Ishikawa (cell line): Measurements from ENCODE around the gene ELP5.

Source experiments
- CEBPB ChIP-seq: IDR thresholded peaks from 2 replicates; pipeline ENCODE4 v1.6.1; 2012
- EGR1 ChIP-seq: IDR thresholded peaks from 2 replicates; pipeline ENCODE4 v1.6.1; 2012
- EP300 ChIP-seq: IDR thresholded peaks from 2 replicates; pipeline ENCODE4 v1.6.1; 2012; ENCODE audit warnings: borderline replicate concordance
- FOXM1 ChIP-seq: IDR thresholded peaks from 2 replicates; pipeline ENCODE4 v1.6.1; 2012; ENCODE audit warnings: low read depth, borderline replicate concordance
- RAD21 ChIP-seq: IDR thresholded peaks from 2 replicates; pipeline ENCODE4 v1.6.1; 2012; ENCODE audit warnings: low read depth
- TAF1 ChIP-seq: IDR thresholded peaks from 2 replicates; pipeline ENCODE4 v1.6.1; 2012; ENCODE audit warnings: low read depth, mild to moderate bottlenecking
- TEAD4 ChIP-seq: IDR thresholded peaks from 2 replicates; pipeline ENCODE4 v1.6.1; 2012
- YY1 ChIP-seq: IDR thresholded peaks from 2 replicates; pipeline ENCODE4 v1.6.1; 2012; ENCODE audit warnings: low read depth
- ZBTB7A ChIP-seq: IDR thresholded peaks from 2 replicates; pipeline ENCODE4 v1.6.1; 2012; ENCODE audit warnings: low read depth
- TF ChIP-seq, protein P1 (sequence below): IDR thresholded peaks from 2 replicates; pipeline ENCODE4 v1.6.1; 2012
- TF ChIP-seq, protein P2 (sequence below): IDR thresholded peaks from 2 replicates; pipeline ENCODE4 v1.6.1; 2012

DNA sequence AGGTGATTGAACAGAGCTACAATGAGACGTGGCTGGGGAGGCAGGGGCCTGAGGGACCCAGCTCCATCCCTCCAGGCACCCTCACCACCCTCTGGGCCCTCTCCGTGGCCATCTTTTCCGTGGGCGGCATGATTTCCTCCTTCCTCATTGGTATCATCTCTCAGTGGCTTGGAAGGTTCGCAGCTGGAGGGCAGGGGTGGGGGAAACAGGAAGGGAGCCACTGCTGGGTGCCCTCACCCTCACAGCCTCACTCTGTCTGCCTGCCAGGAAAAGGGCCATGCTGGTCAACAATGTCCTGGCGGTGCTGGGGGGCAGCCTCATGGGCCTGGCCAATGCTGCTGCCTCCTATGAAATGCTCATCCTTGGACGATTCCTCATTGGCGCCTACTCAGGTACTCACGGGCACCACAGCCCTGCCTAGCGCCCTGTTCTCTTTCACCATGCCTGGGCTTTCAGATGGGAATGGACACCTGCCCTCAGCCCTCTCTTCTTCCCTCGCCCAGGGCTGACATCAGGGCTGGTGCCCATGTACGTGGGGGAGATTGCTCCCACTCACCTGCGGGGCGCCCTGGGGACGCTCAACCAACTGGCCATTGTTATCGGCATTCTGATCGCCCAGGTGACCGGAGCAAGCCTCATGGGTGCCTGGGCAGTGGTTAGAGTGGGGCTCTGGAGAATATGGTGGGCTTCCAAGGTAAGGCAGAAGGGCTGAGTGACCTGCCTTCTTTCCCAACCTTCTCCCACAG is 31.6 kb downstream of the ELP5 start:
- no peak for TF ChIP-seq RAD21
- TF ChIP-seq TEAD4: no peak
- no peak for TF ChIP-seq TAF1
- TF ChIP-seq FOXM1: no peak
- TF ChIP-seq EP300: no peak
- TF ChIP-seq YY1: no peak
- TF ChIP-seq CEBPB: no peak
- TF ChIP-seq, protein P1, sequence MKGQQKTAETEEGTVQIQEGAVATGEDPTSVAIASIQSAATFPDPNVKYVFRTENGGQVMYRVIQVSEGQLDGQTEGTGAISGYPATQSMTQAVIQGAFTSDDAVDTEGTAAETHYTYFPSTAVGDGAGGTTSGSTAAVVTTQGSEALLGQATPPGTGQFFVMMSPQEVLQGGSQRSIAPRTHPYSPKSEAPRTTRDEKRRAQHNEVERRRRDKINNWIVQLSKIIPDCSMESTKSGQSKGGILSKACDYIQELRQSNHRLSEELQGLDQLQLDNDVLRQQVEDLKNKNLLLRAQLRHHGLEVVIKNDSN: no peak
- TF ChIP-seq, protein P2, sequence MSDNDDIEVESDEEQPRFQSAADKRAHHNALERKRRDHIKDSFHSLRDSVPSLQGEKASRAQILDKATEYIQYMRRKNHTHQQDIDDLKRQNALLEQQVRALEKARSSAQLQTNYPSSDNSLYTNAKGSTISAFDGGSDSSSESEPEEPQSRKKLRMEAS: no peak
- TF ChIP-seq ZBTB7A: no peak
- TF ChIP-seq EGR1: no peak
